Skeletal muscle satellite cell (primary cell): ENCODE results near the gene MEP1A.
"Not testable (repeated sequence)": the region's sequence is repeated elsewhere in the genome, so short reads cannot be mapped to it uniquely, and the experiment has no call there.

Experiments used
- H3K27me3 ChIP-seq: 2 replicates; pipeline ENCODE4 v1.7.0; 2013; ENCODE audit warnings: low read length; ENCODE audit not compliant: control insufficient read depth, insufficient read depth
- H3K36me3 ChIP-seq: 2 replicates; pipeline ENCODE4 v1.7.0; 2013; ENCODE audit warnings: mild to moderate bottlenecking, control low read depth, low read length; ENCODE audit not compliant: insufficient read depth
- H3K4me1 ChIP-seq: 2 replicates; pipeline ENCODE4 v1.7.0; 2013; ENCODE audit warnings: low read length; ENCODE audit not compliant: control insufficient read depth, insufficient read depth
- H3K4me2 ChIP-seq: 2 replicates; pipeline ENCODE4 v1.7.0; 2013; ENCODE audit warnings: mild to moderate bottlenecking, low read length
- H3K4me3 ChIP-seq: 2 replicates; pipeline ENCODE4 v1.7.0; 2013; ENCODE audit warnings: low read length
- H3K9ac ChIP-seq: 2 replicates; pipeline ENCODE4 v1.7.0; 2013; ENCODE audit warnings: mild to moderate bottlenecking, low read depth, low read length, moderate library complexity
- H3K9me3 ChIP-seq: replicated peaks from 2 replicates; pipeline ENCODE4 v1.7.0; 2013; ENCODE audit warnings: mild to moderate bottlenecking, control low read depth, low read length

Gene MEP1A

DNA sequence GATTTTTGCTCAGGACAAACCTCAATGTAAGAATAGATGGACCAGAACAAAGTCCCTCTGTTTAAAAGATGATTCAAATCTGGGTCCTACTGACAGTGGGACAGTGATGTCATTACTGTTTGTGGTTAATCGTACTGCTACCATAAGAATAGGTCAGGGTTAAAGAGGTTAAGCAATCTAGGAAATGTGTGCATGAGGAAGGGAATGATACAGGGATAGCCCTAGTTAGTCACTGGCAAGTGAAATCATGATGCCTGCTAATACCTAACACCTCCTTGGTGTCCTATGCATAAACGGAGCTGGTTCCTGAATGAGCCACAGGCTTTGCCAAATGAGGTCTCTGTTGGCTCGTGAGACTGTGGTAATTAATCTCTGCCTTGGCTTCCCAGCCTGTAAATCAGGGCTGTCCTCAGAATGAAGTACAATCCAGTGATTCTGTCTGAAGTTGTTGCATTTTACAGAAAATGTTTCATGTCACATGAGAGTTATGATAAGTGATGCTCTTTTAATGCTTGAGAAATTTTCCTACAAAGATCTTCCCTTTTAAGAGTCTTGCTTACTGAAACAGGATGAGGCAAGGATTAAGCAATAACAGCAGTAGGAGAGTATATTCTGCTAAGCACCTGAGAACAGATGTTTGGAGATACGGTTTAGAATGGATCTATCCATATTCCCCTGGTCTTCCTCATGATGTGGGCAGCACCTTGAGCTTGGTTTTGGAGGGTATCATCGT lies 3.8 kb downstream of the MEP1A start:
- Histone ChIP-seq H3K9ac (no peak overlapping the region), H3K27me3 (peaks cover 16% of the 10 kb centered on the region), H3K4me1 (no peaks in the 10 kb centered on the region), H3K9me3 (no peaks in the 10 kb centered on the region), H3K36me3 (no peaks in the 10 kb centered on the region), H3K4me2 (no peak overlapping the region), H3K4me3 (no peak overlapping the region)

DNA sequence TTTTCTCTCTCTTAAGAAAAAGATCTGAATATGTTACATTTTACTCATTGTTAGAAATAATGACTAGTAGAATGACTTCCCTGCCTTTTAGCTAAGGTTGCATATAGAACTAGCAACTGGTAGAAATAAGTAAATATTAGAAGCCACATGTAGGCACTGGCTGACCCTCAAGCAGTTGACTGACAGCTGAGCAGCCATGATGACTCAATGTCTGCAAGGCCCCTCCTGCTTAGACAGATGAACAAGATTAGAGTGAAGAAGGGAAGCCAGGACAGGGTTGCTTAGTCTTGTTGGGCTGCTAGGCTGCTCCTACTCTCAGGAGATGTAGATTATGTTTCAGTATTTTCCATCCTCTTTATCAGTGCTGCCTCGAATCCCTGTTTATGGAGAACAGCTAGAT lies 6.5 kb downstream of the MEP1A start:
- Histone ChIP-seq H3K9ac (no peak overlapping the region), H3K36me3 (no peaks in the 10 kb centered on the region), H3K27me3 (peaks cover 16% of the 10 kb centered on the region), H3K4me2 (no peak overlapping the region), H3K4me3 (no peak overlapping the region), H3K9me3 (no peaks in the 10 kb centered on the region), H3K4me1 (no peaks in the 10 kb centered on the region)

DNA sequence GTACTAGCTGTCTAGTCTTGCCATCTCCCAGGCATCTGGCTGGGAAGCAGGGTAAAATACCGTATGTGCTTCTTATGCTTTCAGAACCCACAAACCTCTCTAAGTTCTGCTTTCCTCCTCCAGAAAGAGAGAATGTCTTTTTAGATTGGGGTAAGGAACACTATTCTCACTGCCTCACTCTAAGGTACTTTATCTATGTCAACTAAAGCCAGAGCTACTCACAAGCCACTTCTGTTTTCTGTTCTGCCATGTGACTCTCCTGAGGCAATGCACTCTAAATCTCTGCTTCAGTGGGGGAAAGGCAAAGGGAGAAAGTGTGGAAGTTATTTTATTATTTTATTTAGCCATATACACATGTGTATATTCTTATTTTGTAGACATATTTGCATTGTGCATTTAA lies 15.6 kb downstream of the MEP1A start:
- no peaks in the 10 kb centered on the region for H3K4me1 ChIP-seq
- no peak overlapping the region for H3K9ac ChIP-seq
- H3K4me2 ChIP-seq: no peak overlapping the region
- no peaks in the 10 kb centered on the region for H3K36me3 ChIP-seq
- H3K4me3 ChIP-seq: no peak overlapping the region
- peaks cover 17% of the 10 kb centered on the region for H3K27me3 ChIP-seq
- H3K9me3 ChIP-seq: no peaks in the 10 kb centered on the region

DNA sequence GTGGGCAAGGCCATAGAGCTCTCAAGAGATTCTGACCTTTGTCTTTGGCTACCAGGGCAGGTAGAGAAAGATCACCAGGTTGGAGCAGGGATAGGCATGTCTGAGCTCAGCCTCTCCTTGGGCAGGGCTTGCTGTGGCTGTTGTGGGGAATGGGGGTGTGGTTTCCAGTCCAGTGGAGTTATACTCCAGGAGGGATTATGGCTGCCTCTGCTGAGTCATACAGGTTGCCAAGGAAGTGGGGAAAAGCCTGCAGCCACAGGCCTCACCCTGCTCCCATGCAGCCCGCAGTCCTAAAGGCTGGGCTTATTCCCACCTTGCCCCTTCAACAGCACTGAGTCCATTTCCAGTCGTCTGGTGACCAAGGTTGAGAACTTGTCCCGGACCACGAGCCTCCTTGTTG lies 21.9 kb downstream of the MEP1A start:
- no peaks in the 10 kb centered on the region for H3K36me3 ChIP-seq
- H3K9ac ChIP-seq: no peak overlapping the region
- no peak overlapping the region for H3K4me2 ChIP-seq
- H3K9me3 ChIP-seq: no peaks in the 10 kb centered on the region
- H3K4me1 ChIP-seq: no peaks in the 10 kb centered on the region
- H3K4me3 ChIP-seq: no peak overlapping the region
- peaks cover 5% of the 10 kb centered on the region for H3K27me3 ChIP-seq

DNA sequence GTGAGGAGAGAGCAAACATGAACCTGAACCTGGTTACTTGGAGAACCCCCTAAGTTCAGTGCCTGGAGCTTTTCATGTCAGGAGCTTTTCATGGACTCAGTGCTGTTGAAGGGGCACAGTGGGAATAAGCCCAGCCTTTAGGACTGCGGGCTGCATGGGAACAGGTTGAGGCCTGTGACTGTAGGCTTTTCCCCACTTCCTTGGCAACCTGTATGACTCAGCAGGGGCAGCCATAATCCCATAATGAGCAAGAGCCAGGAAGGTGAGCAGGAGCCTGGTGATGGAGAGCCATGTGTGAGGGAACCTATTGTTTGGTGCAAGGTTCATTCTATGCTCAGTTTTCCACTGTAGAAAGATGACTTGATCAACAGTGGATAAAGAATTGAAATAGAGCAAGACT lies 23.4 kb downstream of the MEP1A start:
- Histone ChIP-seq H3K4me3 (no peak overlapping the region), H3K36me3 (no peaks in the 10 kb centered on the region), H3K9me3 (no peaks in the 10 kb centered on the region), H3K9ac (no peak overlapping the region), H3K4me2 (no peak overlapping the region), H3K4me1 (no peaks in the 10 kb centered on the region), H3K27me3 (peaks cover 5% of the 10 kb centered on the region)

DNA sequence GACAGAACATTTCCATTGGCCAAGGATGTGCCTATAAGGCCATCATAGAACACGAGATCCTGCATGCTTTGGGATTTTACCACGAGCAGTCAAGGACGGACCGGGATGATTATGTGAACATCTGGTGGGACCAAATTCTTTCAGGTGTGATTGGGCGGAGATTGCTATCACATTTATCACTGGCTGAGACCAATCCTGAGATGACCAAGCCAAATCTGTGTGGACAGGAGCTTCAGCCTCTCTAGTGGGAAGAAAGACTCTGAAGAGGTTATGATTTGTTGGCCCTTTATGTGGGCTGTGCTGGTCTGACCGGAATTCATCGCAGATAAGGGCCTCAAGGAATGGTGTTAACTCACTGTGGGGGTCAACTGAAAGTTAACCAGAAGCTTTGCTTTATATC lies 26.4 kb downstream of the MEP1A start:
- H3K4me1 ChIP-seq: no peaks in the 10 kb centered on the region
- no peak overlapping the region for H3K4me2 ChIP-seq
- no peak overlapping the region for H3K9ac ChIP-seq
- H3K4me3 ChIP-seq: no peak overlapping the region
- H3K9me3 ChIP-seq: no peaks in the 10 kb centered on the region
- H3K36me3 ChIP-seq: no peaks in the 10 kb centered on the region
- H3K27me3 ChIP-seq: peaks cover 5% of the 10 kb centered on the region

DNA sequence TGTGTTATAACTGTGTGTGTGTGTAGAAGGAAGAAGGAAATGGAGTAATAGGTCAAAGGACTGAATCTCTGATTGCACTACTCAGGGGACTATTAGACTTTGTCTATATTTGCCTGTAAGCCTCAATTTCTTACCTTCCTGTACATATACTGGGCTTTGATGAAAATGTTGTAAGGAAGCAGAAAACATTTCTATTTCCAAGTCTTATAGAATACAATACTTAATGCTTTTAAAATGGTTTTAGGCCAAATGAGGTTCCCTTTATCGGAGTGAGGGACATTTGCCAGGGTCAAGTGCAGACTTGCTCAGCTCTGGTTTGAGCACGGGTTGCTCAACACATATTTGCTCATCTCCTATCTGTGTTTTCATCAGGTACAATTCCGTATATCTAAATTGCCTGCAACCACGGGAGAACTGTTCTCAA lies 28.3 kb downstream of the MEP1A start:
- H3K4me3 ChIP-seq: no peak overlapping the region
- no peaks in the 10 kb centered on the region for H3K4me1 ChIP-seq

DNA sequence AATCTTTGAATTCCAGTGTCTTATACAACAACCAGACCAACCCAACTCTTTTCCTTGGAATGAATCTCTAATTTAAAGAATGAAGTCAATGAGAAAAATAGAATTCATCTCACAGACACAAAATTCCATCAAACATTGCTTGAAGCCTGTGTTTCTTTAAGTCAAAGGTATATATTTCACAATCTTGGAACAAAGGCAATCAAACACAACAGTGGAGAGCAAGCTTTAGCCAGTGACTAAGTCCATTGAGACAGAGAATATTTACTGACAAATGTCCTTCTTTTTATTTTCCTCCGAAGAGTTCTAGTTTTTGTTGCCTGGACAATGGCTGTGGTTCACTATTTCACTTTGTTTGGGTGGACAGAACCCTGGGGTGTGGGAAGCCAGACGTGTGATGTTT lies 35.8 kb downstream of the MEP1A start:
- Histone ChIP-seq H3K4me1 (no peaks in the 10 kb centered on the region), H3K4me3 (no peak overlapping the region), H3K36me3 (no peaks in the 10 kb centered on the region), H3K9me3 (no peaks in the 10 kb centered on the region), H3K27me3 (peaks cover 8% of the 10 kb centered on the region), H3K4me2 (no peak overlapping the region), H3K9ac (no peak overlapping the region)

More for the DNA sequence above, 28.3 kb downstream of the MEP1A start:
- Histone ChIP-seq H3K36me3 (no peaks in the 10 kb centered on the region), H3K9ac (no peak overlapping the region), H3K4me2 (no peak overlapping the region), H3K9me3 (no peaks in the 10 kb centered on the region), H3K27me3 (peaks cover 5% of the 10 kb centered on the region)

DNA sequence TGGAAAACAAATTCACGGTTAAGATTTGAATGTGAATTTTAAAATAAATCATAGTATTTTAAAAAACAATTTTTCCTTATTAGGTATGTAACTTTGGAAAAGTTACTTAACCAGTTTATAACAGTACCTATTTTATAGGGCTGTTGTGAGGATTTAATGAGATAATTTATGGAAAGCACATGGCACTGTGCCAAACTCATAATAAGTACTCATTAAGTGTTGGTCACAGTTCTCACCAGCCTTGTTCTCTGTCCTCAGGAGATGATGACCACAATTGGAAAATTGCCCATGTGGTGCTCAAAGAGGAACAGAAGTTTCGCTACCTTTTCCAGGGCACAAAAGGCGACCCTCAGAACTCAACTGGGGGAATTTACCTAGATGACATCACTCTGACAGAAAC lies 39.6 kb downstream of the MEP1A start:
- H3K4me3 ChIP-seq: no peak overlapping the region

DNA sequence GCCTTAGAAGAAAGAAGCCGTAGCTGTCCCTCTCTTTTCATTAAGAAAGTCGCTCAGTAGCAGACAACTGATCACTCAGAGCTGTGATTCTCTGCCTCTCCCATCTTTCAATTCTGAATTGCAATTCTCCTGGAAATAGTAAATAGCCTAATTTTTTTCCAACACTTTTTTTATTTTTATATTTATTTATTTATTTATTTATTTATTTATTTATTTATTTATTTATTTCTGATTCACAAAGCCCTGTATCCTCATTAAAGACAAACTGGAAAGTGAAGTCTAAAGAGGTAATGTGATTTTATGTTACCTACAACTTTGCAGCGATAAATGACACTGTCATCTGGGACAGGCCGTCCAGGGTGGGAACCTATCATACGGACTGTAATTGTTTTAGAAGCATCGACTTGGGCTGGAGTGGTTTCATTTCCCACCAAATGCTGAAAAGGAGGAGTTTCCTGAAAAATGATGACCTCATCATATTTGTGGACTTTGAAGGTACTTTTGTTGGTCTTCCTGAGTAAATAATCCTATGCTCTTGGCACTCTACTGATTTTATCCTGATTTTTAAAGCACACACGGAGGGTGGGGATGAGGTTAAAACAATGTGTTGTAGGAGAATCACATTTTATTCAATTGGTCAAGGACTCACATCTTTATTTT lies 41.2 kb downstream of the MEP1A start:
- H3K4me1 ChIP-seq, H3K9me3 ChIP-seq, H3K36me3 ChIP-seq, H3K9ac ChIP-seq, H3K4me3 ChIP-seq, H3K27me3 ChIP-seq, H3K4me2 ChIP-seq: not testable (repeated sequence)

More for the DNA sequence above, 39.6 kb downstream of the MEP1A start:
- no peaks in the 10 kb centered on the region for H3K36me3 ChIP-seq
- no peak overlapping the region for H3K4me2 ChIP-seq
- H3K9me3 ChIP-seq: no peaks in the 10 kb centered on the region
- H3K4me1 ChIP-seq: no peaks in the 10 kb centered on the region
- peaks cover 8% of the 10 kb centered on the region for H3K27me3 ChIP-seq
- no peak overlapping the region for H3K9ac ChIP-seq

DNA sequence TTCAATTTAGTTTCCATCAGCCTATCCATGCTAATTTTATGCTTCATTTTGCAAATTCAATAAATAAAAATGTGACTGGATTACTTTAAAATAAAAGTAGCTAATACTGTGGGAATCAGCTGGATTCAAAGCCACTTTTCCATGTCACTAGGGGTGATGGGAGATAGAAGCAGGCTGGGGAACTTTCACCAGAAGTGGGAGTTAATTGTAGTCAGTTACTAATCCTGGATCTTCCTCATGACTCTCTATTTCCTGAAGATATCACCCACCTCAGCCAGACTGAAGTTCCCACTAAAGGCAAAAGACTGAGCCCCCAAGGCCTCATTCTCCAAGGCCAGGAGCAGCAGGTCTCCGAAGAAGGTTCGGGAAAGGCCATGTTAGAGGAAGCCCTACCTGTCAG lies 41.8 kb downstream of the MEP1A start:
- not testable (repeated sequence) for H3K27me3 ChIP-seq, H3K36me3 ChIP-seq, H3K4me1 ChIP-seq, H3K4me2 ChIP-seq, H3K9me3 ChIP-seq, H3K9ac ChIP-seq, H3K4me3 ChIP-seq

DNA sequence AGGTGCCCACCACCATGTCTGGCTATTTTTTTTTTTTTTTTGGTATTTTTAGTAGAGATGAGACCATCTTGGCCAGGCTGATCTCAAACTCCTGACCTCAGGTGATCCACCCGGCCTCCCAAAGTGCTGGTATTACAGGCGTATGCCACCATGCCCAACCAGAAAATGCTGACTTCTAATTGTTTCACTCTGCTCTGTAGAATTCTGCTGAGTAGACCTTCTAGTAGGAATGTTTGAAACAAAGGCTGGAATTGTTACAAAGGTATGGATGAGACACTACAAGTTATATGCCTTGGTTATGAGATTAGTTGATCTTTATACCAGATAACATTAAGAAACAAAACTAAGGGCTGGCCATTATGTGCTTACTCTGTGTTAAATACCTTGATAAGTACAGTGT lies 44.8 kb downstream of the MEP1A start:
- Histone ChIP-seq H3K9me3 (no peaks in the 10 kb centered on the region), H3K9ac (no peak overlapping the region), H3K36me3 (no peaks in the 10 kb centered on the region), H3K27me3 (no peaks in the 10 kb centered on the region), H3K4me2 (no peak overlapping the region), H3K4me1 (no peaks in the 10 kb centered on the region), H3K4me3 (no peak overlapping the region)
